SU-DHL-6 (cell line): ENCODE results near the gene NPC2.

Experiments used
- H2AFZ ChIP-seq: fragments of 200-600 bp; sonication (generic); 2 replicates; pipeline ENCODE4 v1.6.1; 2014; ENCODE audit warnings: low read depth, mild to moderate bottlenecking, moderate library complexity, mixed read lengths, antibody characterized with exemption, low read length; ENCODE audit not compliant: severe bottlenecking
- H3F3A ChIP-seq: fragments of 200-600 bp; shearing (Covaris generic); 2 replicates; pipeline ENCODE4 v1.6.0; 2016; ENCODE audit warnings: antibody characterized with exemption, mild to moderate bottlenecking; ENCODE audit not compliant: insufficient read depth
- H3K27ac ChIP-seq: fragments of 200-600 bp; sonication (generic); 2 replicates; pipeline ENCODE4 v1.5.1; 2016; ENCODE audit warnings: low read depth, mild to moderate bottlenecking, low read length, moderate library complexity, mixed read lengths
- H3K27me3 ChIP-seq: fragments of 200-600 bp; sonication (generic), shearing (Covaris generic); 2 replicates; pipeline ENCODE4 v1.6.0; 2014; ENCODE audit warnings: mild to moderate bottlenecking, low read length
- H3K36me3 ChIP-seq: fragments of 200-600 bp; sonication (generic); 2 replicates; pipeline ENCODE4 v1.6.1; 2014; ENCODE audit warnings: mild to moderate bottlenecking, low read length, mixed read lengths
- H3K4me2 ChIP-seq: fragments of 300-600, 200-600 bp; shearing (Covaris generic), sonication (generic); 2 replicates; pipeline ENCODE4 v1.6.0; 2014; ENCODE audit warnings: low read length, low read depth, mild to moderate bottlenecking; ENCODE audit not compliant: poor library complexity, severe bottlenecking
- H3K4me3 ChIP-seq: fragments of 200-600 bp; sonication (generic); 2 replicates; pipeline ENCODE4 v1.5.1; 2014; ENCODE audit warnings: antibody characterized with exemption, low read length, mild to moderate bottlenecking, mixed read lengths; ENCODE audit not compliant: insufficient read depth, poor library complexity, severe bottlenecking
- H3K79me2 ChIP-seq: fragments of 200-600 bp; sonication (generic); 2 replicates; pipeline ENCODE4 v1.6.1; 2014; ENCODE audit warnings: mild to moderate bottlenecking, low read length, moderate library complexity; ENCODE audit not compliant: insufficient read depth
- H3K9ac ChIP-seq: fragments of 200-600 bp; sonication (generic); 2 replicates; pipeline ENCODE4 v1.7.0; 2014; ENCODE audit warnings: mild to moderate bottlenecking, low read length
- H3K9me2 ChIP-seq: fragments of 200-600 bp; sonication (generic); replicated peaks from 2 replicates; pipeline ENCODE4 v1.6.1; 2014; ENCODE audit warnings: low read length; ENCODE audit not compliant: insufficient read depth
- H3K9me3 ChIP-seq: fragments of 200-600 bp; sonication (generic); 2 replicates; pipeline ENCODE4 v1.6.1; 2014; ENCODE audit warnings: low read length, mixed read lengths; ENCODE audit not compliant: insufficient read depth
- H4K20me1 ChIP-seq: fragments of 200-600 bp; sonication (generic); 2 replicates; pipeline ENCODE4 v1.6.1; 2014; ENCODE audit warnings: low read depth, mild to moderate bottlenecking, antibody characterized with exemption, low read length, moderate library complexity, mixed read lengths
- EZH2phosphoT487 ChIP-seq: fragments of 200-600 bp; sonication (generic), shearing (Covaris generic); conservative IDR thresholded peaks from 2 replicates; pipeline ENCODE4 v1.6.1; 2018; ENCODE audit warnings: mild to moderate bottlenecking, antibody characterized with exemption, low read length, moderate library complexity, mixed read lengths
- TF ChIP-seq, protein P1 (sequence below): fragments of 200-600 bp; sonication (generic); IDR thresholded peaks from one replicate; pipeline ENCODE4 v1.5.1; 2017; ENCODE audit warnings: antibody characterized with exemption, mild to moderate bottlenecking, low read length, moderate library complexity; ENCODE audit not compliant: insufficient read depth, poor library complexity, severe bottlenecking

Gene NPC2

DNA sequence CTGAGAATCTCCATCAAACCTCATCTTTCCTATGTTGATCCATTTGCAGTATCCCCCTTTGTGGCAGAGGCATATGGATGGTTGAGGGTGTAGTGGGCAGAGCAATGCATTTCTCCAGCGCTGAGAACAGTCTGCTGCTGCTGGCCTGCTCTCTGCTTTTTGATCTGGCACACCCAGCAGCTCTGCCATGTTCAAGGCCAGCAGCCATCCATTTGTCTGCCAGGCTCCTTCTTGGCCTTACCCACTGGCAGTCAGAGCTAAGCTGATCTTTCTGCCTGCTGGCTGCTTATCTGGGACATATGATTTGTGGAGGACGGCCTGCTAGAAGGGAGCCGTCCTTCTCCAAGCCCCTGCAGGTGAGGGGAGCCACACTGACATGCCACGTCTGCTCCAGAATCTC, 17.0 kb downstream of the NPC2 start:
- TF ChIP-seq, protein P1, sequence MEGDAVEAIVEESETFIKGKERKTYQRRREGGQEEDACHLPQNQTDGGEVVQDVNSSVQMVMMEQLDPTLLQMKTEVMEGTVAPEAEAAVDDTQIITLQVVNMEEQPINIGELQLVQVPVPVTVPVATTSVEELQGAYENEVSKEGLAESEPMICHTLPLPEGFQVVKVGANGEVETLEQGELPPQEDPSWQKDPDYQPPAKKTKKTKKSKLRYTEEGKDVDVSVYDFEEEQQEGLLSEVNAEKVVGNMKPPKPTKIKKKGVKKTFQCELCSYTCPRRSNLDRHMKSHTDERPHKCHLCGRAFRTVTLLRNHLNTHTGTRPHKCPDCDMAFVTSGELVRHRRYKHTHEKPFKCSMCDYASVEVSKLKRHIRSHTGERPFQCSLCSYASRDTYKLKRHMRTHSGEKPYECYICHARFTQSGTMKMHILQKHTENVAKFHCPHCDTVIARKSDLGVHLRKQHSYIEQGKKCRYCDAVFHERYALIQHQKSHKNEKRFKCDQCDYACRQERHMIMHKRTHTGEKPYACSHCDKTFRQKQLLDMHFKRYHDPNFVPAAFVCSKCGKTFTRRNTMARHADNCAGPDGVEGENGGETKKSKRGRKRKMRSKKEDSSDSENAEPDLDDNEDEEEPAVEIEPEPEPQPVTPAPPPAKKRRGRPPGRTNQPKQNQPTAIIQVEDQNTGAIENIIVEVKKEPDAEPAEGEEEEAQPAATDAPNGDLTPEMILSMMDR = no peak
- TF ChIP-seq EZH2phosphoT487 = no peak
- H3K79me2 ChIP-seq = no peaks in the 10 kb centered on the region
- H3K4me2 ChIP-seq = no peak overlapping the region
- no peak overlapping the region for H3K4me3 ChIP-seq
- no peaks in the 10 kb centered on the region for H3K36me3 ChIP-seq
- no peaks in the 10 kb centered on the region for H4K20me1 ChIP-seq
- no peaks in the 10 kb centered on the region for H3K9me3 ChIP-seq
- no peak overlapping the region for H3K27ac ChIP-seq
- H3K27me3 ChIP-seq = no peaks in the 10 kb centered on the region
- H3F3A ChIP-seq = no peaks in the 10 kb centered on the region
- no peaks in the 10 kb centered on the region for H3K9me2 ChIP-seq
- no peak overlapping the region for H2AFZ ChIP-seq
- no peak overlapping the region for H3K9ac ChIP-seq

DNA sequence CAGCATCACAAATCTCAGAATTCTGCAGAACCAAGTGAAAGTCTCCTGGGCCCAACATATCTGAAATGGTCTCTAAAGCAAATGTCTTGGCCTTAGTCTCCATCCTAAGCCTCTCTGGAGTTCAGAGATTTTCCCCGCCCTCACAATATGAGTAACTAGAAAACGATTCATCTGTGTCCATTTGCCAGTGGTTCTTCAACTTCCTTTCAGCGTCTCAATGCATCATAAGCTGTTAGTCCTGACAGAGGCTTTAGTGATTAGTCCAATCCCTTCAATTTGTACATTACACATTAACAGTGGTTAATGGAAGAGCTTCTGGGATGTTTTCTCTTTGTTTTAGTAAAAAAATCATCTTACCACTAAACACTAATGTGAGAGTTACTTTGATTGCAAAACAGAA, 17.4 kb downstream of the NPC2 start:
- Histone ChIP-seq H3K27me3 (no peaks in the 10 kb centered on the region), H3K9me3 (no peaks in the 10 kb centered on the region), H3K79me2 (no peaks in the 10 kb centered on the region), H4K20me1 (no peaks in the 10 kb centered on the region), H3F3A (no peaks in the 10 kb centered on the region), H2AFZ (no peak overlapping the region), H3K36me3 (no peaks in the 10 kb centered on the region), H3K9me2 (no peaks in the 10 kb centered on the region), H3K27ac (no peak overlapping the region), H3K4me2 (no peak overlapping the region), H3K9ac (no peak overlapping the region), H3K4me3 (no peak overlapping the region)
- TF ChIP-seq, protein P1 = no peak
- no peak for TF ChIP-seq EZH2phosphoT487

DNA sequence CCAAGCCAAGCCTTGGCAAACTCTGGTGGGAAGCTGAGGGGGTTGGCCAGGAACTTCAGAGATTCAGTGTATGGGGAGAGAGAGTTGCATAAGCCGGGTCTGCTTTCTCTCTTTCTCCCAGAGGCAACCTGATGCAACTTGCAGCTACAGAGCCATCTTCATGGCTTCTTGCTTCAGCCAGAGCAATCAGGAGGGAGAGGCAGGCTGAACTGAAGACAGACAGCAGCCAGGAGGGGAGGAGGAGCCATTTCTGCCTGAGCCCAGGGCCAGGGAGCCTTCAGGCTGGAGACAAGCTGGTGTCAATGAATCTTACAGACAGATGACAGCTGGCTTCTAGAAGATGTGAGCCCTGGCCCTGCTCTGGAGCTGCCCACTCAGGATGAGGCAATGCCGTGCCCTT, 18.7 kb downstream of the NPC2 start:
- no peak overlapping the region for H3K4me2 ChIP-seq
- no peaks in the 10 kb centered on the region for H3K9me3 ChIP-seq
- no peaks in the 10 kb centered on the region for H4K20me1 ChIP-seq
- H3K36me3 ChIP-seq = no peaks in the 10 kb centered on the region
- H3K9ac ChIP-seq = no peak overlapping the region
- no peaks in the 10 kb centered on the region for H3K9me2 ChIP-seq
- no peaks in the 10 kb centered on the region for H3K79me2 ChIP-seq
- H3F3A ChIP-seq = no peaks in the 10 kb centered on the region
- H3K27me3 ChIP-seq = no peaks in the 10 kb centered on the region
- no peak for TF ChIP-seq EZH2phosphoT487
- TF ChIP-seq, protein P1 = no peak
- H3K4me3 ChIP-seq = no peak overlapping the region
- no peak overlapping the region for H3K27ac ChIP-seq
- no peak overlapping the region for H2AFZ ChIP-seq

DNA sequence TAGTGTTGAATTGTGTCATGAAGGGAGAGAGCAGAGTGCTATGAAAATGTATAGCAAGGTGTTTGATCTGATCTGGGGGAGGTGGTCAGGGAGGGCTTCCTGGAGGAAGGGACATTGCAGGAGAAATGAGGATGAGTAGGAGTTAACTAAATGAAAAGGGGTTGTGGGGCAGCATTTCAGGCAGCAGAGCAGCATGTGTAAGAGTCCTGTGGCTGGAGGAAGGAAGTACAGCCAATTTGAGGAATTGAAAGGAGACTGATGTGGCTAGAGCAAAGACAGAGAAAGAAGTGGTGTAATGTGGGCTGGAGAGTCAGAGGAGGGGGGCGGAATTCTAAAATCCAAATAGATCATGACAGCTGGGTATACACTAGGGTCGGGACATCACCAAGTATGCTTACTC, 20.5 kb downstream of the NPC2 start:
- Histone ChIP-seq H3K27me3 (no peaks in the 10 kb centered on the region), H3F3A (no peaks in the 10 kb centered on the region), H4K20me1 (no peaks in the 10 kb centered on the region), H3K4me2 (no peak overlapping the region), H3K27ac (no peak overlapping the region), H3K9ac (no peak overlapping the region), H3K36me3 (no peaks in the 10 kb centered on the region), H2AFZ (no peak overlapping the region), H3K9me2 (no peaks in the 10 kb centered on the region), H3K4me3 (no peak overlapping the region), H3K79me2 (no peaks in the 10 kb centered on the region), H3K9me3 (no peaks in the 10 kb centered on the region)
- TF ChIP-seq, protein P1 = no peak
- no peak for TF ChIP-seq EZH2phosphoT487
